Hematopoietic multipotent progenitor cell treated with erythropoietin and hydrocortisone succinate and interleukin-3 and kit ligand, for 4 days (in vitro differentiated cells): ENCODE data around the gene LAGE3.

ENCODE experiments used
- DNase-seq: peaks from one replicate; pipeline ENCODE4 v3.0.0-alpha.2; 2015

LAGE3 gene

DNA sequence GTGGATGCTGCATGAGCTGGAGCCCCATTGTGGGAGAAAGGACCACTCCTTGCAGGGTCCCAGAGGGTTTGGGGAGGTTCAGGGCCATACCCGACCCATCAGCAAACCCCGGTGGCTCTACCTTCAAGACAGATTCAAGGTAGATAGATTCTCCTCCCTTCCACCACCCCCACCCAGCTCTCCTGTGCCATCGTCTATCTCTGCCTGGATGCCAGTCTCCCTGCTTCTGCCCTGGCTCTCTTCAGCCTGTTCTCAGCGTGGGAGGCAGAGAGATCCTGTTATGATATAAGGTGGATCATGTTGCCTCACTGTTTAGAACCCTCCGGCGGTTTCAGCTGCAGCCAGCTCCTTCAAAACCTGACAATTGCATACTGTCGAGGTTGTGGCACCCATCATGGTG lies 5.4 kb downstream of the LAGE3 start:
- DNase-seq, result no peak

GRCh38 chrX:154472685-154473632 lies 6.1 kb downstream of the LAGE3 start:
- peak; percentile 64 for DNase-seq

DNA sequence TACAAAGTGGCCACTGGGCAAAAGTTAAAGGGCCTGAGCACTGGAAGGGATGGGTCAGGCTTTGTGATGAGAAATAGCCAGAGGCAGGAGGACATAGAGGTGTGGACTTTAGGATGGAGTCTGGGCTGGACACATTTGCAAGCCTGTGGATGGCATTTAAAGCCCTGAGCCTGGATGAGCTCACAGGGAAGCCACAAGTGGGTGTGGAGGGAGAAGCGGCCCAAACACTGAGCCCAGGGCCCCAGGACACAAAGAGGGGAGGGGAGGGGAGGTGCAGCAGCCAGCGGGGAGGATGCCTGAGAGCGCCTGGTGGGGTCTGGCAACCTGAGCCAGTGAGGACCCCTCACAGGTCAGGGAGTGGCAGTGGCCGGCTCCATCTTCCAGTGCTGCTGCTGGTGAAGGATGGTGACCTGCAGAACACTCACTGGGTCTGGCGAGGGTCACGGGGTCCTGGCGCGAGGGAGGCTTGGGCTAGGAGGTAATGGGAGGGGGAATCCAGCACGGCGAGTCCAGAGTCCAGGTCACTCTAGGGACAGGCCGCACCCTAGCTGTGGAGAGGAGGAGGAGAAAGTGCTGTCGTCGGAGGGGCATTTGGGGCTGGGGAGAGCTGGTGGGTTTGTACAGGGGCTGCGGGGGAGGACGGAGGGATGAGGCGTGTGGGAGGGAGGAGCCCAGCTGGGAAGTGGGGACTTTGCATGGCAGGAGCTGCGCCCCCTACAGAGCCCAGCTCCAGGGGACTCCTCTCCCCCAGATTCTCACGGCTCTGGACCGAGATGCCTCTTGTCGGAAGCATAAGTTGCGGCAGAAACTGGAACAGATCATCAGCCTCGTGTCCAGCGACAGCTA lies 7.0 kb downstream of the LAGE3 start:
- DNase-seq, result no peak

DNA sequence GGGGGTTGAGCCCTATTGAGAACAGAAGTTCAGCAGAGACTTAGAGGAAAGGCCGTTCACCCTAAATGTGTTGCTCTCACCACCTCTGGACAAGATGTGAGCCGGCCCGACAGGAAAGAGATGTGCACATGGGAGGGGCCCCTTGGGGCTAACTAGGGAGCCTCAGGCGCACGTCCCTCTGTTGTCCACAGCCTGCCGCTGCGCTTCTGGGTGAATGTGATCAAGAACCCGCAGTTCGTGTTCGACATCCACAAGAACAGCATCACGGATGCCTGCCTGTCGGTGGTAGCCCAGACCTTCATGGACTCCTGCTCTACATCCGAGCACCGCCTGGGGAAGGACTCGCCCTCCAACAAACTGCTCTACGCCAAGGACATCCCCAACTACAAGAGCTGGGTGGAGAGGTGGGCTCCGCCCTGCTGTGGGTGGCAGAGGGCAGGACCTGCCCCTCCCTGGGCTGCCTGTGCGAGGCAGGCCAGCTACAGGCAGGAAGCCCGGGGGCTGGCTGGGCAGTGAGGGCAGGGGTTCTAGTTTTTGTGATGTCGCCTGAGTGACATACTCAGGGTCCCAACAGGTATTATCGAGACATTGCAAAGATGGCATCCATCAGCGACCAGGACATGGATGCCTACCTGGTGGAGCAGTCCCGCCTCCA lies 8.0 kb downstream of the LAGE3 start:
- DNase-seq, result no peak

DNA sequence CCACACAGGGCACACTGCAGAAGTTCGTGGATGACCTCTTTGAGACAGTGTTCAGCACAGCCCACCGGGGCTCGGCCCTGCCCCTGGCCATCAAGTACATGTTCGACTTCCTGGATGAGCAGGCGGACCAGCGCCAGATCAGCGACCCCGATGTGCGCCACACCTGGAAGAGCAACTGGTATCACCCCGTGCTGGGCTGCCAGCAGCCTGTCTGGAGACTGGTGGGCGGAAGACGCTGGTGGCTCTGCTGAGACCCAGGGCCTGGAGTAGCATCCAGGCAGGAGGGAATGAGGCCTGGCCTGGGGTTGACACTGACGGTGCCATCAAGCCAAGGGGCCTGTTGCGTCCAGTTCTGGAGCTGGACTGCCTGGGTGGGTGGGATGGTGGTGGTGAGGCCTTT lies 8.6 kb downstream of the LAGE3 start:
- DNase-seq, result no peak

- no peak for DNase-seq
These were observed 9.2 kb downstream of the LAGE3 start for GRCh38 chrX:154469880-154470279.

- DNase-seq, result no peak
These were observed 10.0 kb downstream of the LAGE3 start for GRCh38 chrX:154469114-154469513.

GRCh38 chrX:154468217-154468616 lies 10.9 kb downstream of the LAGE3 start:
- DNase-seq, result no peak

DNA sequence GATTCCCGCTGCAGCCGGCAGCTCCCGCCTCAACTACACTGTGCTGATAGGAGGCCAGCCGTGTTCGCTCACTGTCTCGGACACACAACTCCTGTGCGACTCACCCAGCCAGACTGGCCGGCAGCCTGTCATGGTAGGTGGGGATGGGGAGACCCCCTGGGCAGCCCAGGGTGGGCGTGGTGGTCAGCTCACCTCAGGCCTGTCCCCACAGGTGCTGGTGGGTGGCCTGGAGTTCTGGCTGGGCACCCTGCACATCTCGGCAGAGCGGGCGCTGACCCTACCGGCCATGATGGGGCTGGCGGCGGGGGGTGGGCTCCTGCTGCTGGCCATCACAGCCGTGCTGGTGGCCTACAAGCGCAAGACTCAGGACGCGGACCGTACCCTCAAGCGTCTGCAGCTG lies 11.5 kb downstream of the LAGE3 start:
- no peak for DNase-seq

- DNase-seq, result no peak
These were observed 12.2 kb downstream of the LAGE3 start for GRCh38 chrX:154466907-154467306.

GRCh38 chrX:154466036-154466435 lies 13.0 kb downstream of the LAGE3 start:
- DNase-seq, result no peak

- DNase-seq, result no peak
These were observed 13.5 kb downstream of the LAGE3 start for GRCh38 chrX:154465601-154466000.

GRCh38 chrX:154464806-154465365 lies 14.2 kb downstream of the LAGE3 start:
- DNase-seq, result no peak

DNA sequence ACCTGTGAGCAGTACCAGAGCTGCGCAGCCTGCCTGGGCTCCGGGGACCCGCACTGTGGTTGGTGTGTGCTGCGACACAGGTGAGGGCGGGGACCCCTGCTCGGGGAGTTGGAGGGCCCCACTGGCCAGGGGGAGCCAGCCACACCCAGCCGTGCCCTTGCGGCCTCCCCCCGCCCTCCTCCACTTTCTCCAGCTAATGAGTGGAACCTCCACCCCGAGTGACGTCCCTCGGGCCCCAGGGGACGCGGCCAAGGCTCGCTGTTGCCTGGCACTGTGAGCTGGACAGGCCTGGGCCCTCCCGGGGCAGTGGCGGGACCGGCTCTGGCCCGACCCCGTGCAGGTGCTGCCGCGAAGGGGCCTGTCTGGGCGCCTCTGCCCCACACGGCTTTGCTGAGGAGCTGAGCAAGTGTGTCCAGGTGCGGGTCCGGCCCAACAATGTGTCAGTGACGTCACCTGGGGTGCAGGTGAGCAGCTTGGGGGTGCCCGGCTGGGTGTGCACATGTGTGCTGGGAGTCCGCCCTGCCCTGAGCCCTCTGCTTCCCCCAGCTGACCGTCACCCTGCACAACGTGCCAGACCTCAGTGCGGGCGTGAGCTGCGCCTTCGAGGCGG lies 15.4 kb downstream of the LAGE3 start:
- no peak for DNase-seq

DNA sequence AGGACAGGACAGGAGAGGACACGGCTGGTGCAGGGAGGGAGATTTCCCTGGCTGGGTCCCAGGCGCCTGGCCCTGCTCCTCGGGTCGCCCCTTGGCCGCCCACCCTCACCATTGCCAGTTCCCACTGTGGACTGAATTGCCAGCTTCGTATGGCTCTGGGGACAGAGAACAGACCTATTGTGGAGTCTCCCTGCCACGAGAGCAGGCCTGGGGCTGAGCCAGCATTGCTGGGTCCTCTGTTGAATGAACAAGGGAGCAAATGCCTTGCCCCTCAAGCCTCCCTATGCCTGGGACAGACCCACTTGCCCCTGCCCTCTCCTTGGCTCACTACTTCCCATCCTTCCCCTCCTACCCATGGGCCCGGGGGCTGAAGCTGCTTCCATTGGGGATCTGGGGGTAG lies 16.7 kb downstream of the LAGE3 start:
- no peak for DNase-seq

DNA sequence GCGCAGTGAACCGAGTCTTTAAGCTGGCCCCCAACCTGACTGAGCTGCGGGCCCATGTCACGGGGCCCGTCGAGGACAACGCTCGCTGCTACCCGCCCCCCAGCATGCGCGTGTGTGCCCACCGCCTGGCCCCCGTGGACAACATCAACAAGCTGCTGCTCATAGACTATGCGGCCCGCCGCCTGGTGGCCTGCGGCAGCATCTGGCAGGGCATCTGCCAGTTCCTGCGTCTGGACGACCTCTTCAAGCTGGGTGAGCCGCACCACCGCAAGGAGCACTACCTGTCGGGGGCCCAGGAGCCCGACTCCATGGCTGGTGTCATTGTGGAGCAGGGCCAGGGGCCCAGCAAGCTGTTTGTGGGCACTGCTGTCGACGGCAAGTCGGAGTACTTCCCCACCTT lies 18.8 kb downstream of the LAGE3 start:
- DNase-seq, result no peak

DNA sequence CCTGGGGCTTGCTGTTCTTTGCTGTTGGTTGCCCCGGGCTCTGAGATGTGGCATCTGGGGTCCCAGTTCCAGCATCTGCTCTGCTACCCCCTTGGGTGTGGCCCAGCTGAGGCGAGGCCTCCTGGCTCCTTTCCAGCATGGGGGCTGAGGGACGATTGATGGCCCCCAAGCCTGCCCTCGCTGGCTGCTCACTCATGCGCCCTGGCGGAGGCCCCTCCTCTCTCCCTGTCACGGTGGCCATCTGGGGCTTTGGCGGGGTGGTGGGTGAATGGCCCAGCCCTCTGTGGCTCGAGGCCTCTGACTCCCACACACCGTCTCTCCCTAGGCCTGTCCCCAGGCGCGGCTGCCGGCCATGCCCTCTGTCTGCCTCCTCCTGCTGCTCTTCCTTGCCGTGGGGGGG lies 19.2 kb downstream of the LAGE3 start:
- peak; percentile 47 for DNase-seq

GRCh38 chrX:154458954-154459778 lies 19.9 kb downstream of the LAGE3 start:
- peak; percentile 73 for DNase-seq

DNA sequence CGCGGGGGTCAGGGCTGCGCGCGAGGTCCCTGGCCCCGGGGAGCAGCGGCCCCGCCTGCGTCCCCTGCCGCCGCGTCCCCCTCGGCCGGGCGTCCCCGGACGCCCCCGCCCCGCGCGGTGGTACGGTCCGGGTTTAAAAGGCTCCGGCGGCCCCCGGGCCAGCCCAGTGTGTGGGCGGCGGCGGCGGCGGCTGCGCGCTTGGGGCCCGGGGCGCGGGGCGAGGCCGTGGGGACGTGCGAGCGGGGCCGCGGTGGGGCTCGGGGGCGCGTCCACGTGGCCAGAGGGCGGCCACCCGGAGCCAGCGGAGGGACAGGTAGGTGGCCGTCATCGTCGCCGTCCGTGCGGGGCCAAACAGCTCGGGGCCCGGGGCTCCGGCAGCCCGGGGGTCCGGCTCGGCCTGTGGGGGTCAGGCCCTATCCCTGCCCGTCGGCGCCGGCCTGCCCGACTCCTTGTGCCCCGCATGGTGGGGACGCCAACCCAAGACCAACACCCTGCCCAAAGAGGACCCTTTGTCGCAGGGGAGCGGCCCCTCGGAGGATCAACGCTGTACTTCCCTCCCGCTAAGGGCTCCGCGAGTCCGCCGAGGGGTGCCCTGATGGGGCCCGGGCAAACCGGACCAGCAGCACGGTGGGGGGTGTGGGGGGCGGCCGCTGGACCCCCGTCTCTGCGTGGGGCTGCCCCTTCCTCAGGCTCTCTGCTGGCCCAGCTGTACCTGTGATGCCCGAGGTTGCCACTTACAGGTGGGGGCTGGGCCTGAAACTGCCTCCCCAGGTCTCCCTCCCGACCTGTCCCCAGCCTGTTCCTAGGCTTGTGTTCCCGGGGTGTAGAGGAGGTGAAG lies 20.7 kb downstream of the LAGE3 start, which contains the start of gene PLXNA3:
Gene PLXNA3, plus strand, starts transcription at position 166 of the 838 bp plus-strand sequence. CDS start 1,903 bp downstream, outside the sequence.
- DNase-seq, result peak; percentile 37

- DNase-seq, result peak; percentile 30
These were observed 21.5 kb downstream of the LAGE3 start for GRCh38 chrX:154457491-154458115.
